Stimulated activated naive CD8-positive, alpha-beta T cell treated with anti-CD3 and anti-CD28 coated beads, Interleukin-15, Interleukin-2, amounts not matched to agents 100 ng/mL and 50 ng/mL, for 24 hours (primary cell): Measurements from ENCODE around the gene HOXC10.

Experiments used
- H3K27ac Mint-ChIP-seq: one replicate; pipeline ENCODE4 v1.8.0; 2021; ENCODE audit warnings: mild to moderate bottlenecking, mixed read lengths
- H3K27me3 Mint-ChIP-seq: one replicate; pipeline ENCODE4 v1.8.0; 2021; ENCODE audit warnings: mixed read lengths
- H3K36me3 Mint-ChIP-seq: one replicate; pipeline ENCODE4 v1.8.0; 2021; ENCODE audit warnings: low read depth, mixed read lengths
- H3K4me1 Mint-ChIP-seq: one replicate; pipeline ENCODE4 v1.8.0; 2021; ENCODE audit warnings: low read depth, mixed read lengths
- H3K4me3 Mint-ChIP-seq: one replicate; pipeline ENCODE4 v1.8.0; 2021; ENCODE audit warnings: mild to moderate bottlenecking, mixed read lengths
- H3K9me3 Mint-ChIP-seq: one replicate; pipeline ENCODE4 v1.8.0; 2021; ENCODE audit warnings: mixed read lengths

The HOXC10 gene

DNA sequence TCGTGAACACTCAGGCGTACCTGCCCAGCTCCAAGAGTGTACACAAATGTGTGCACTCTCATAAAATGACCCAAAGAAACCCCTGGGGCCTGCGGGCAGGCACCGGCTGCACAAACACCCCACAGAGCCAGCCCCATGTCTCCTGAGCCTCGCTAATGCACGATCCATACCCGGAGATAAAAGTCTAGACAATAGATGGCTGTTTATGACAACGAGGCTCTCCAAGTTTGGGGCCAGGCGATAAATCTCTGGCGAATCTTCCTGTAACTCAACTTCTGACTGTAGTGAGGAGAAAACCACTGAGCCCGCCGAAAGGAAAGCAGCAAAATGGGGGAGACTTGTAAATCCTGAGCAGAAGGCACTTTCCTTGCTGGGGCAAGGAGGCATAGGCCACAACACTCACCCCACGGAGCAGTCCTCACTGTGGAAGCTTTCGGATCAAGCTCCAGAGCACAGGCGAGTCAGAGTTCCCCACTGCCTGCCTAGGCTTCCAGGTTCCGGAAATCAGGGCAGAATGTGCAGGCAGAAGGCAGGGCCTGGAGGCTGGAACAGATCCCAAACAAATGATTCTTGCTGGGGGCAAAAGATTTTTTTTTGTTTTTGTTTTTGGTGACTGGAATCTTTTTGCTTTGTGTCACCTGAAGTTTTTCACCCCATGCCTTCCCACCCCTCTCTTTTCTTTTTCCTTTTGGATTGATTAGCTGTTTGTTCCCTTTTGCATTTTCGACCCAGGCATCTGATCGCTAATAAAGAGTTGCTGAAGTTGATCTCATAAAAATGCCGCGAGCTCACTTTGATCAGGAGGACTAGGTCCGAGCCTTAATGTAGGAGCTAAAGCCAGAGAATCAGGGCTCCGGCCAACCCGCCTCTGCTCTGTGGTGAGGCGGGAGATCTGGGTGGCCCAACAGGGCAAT is 16.5 kb upstream of the HOXC10 start:
- H3K4me3 Mint-ChIP-seq = no peak overlapping the region
- no peak overlapping the region for H3K27ac Mint-ChIP-seq
- H3K9me3 Mint-ChIP-seq = no peaks in the 10 kb centered on the region
- peaks cover 100% of the 10 kb centered on the region for H3K27me3 Mint-ChIP-seq
- H3K4me1 Mint-ChIP-seq = peaks cover 33% of the 10 kb centered on the region
- peaks cover 3% of the 10 kb centered on the region for H3K36me3 Mint-ChIP-seq

DNA sequence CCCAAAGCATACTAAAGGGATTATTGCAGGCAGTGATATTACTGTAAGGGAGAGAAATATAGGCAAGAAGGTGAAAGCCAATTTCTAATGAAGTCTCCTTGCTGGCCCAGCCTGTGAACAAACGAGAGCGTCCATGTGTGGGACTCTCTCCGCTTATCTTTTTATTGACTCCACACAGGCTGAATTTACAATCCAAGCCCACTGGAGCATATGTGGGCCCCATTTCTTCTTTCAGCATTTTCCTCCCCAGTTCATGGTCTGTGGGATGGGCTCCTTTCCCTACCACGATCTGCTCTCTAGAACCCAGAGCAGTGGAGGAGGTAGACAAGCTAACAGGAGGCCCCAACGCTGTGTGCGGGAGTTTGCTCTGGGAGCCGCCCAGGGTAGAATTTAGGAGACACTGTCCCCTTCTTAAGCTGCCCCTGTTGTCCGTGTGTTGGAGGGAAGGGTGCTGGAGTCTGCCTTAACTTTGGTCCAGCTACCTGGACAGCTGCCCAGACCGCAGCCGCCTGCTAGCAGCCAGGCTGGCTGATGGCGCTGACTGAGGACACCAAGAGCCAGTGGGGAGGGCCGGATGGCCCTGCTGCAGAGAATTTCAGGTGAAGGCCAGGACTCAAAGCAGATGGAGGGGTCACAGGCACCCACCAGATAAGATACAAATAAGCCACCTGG is 15.2 kb upstream of the HOXC10 start:
- Mint-ChIP-seq H3K9me3 (no peaks in the 10 kb centered on the region), H3K4me3 (no peak overlapping the region)

DNA sequence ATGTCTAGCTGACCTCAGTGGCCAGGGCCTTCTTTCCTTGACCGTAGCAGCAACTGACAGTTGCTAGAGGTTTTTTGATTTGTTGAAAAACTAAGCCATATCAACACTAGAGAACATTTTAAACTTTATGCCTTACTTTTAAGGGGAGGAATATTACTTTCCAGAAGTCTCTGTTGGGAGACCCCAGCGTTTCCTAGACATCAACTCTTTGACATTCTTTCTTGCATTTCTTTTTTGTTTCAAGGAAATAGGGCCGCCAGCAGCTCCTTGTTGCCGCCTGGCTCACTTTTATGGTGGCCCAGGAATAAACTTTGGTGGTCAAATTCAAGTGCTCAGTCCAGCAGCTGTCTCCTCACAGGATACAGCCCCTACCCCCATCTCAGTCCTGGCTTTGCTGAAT is 14.5 kb upstream of the HOXC10 start:
- H3K4me1 Mint-ChIP-seq = peaks cover 23% of the 10 kb centered on the region
- no peak overlapping the region for H3K4me3 Mint-ChIP-seq
- peaks cover 92% of the 10 kb centered on the region for H3K27me3 Mint-ChIP-seq
- H3K27ac Mint-ChIP-seq = no peak overlapping the region
- H3K36me3 Mint-ChIP-seq = peaks cover 4% of the 10 kb centered on the region
- no peaks in the 10 kb centered on the region for H3K9me3 Mint-ChIP-seq

More for the DNA sequence above, 15.2 kb upstream of the HOXC10 start:
- Mint-ChIP-seq H3K36me3 (peaks cover 3% of the 10 kb centered on the region), H3K4me1 (peaks cover 24% of the 10 kb centered on the region), H3K27me3 (peaks cover 94% of the 10 kb centered on the region), H3K27ac (no peak overlapping the region)

DNA sequence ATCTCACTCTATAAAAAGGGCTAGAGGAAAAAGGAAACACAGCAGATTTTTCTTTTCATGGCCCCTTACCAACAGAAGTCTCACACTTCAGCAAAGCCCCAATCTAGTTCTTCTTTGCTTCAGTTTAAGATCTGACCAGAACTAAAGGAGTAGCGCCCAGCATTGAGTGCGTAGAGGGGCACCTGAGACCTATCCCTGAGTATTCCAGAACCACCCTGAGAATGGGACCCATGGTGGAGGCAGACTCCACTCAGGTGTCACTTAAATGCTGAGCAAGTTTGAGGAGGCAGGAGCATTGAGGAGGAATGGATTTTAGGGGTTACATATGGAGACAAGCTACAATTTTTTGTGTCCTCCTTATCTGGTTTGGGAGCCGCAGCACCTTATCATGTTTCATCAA is 13.8 kb upstream of the HOXC10 start:
- Mint-ChIP-seq H3K27me3 (peaks cover 92% of the 10 kb centered on the region), H3K9me3 (no peaks in the 10 kb centered on the region), H3K4me1 (peaks cover 24% of the 10 kb centered on the region), H3K36me3 (peaks cover 9% of the 10 kb centered on the region), H3K27ac (no peak overlapping the region), H3K4me3 (no peak overlapping the region)

DNA sequence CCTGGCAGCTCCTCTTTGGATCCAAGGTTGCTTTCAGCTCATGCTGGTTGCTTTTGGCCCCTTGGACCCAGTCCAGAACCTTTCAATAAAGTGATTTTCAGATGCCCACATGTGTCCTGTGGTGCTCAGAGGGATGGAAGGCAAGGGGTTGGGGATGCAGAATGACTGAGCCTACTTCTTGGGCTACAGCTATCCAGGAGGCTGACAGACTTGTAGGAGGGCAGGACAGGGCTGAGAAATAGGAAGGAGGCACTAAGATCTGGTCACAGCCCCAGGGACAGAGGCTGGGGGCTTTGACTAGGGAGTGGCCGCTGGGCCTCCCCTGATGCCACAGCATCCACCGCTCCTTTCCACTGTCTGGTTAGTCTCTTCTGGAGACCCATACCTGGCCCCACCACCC is 13.3 kb upstream of the HOXC10 start:
- Mint-ChIP-seq H3K4me3 (no peak overlapping the region), H3K27ac (no peak overlapping the region), H3K27me3 (peaks cover 92% of the 10 kb centered on the region)

DNA sequence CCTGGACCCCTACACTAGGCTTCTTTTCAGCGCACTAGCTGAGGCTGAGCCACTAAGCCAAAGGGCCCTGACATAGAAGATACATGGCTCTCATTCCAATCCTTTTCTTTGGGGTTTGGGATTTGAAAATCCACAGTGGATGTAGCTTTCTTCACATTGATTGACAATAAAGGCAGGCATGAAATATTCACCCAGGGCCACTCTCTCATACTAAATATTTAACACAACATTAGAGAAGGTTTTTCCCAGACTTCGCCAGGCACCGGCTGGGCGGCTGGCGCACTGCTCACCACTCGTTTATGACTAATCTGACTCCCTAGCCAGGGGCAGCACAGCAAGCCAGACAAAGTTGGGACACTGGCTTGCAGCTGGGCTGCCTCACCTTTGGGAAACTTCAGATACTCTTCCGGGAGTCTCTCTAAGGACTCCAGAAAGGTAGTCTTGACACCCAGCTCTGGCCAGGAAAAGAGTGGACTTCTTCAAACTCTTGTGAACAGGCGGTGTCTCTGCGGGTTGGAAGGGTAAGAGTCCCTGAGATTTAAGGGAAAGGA is 12.7 kb upstream of the HOXC10 start:
- Mint-ChIP-seq H3K27ac (no peak overlapping the region), H3K9me3 (no peaks in the 10 kb centered on the region), H3K4me3 (no peak overlapping the region), H3K27me3 (peaks cover 92% of the 10 kb centered on the region), H3K36me3 (peaks cover 9% of the 10 kb centered on the region), H3K4me1 (peaks cover 18% of the 10 kb centered on the region)

More for the DNA sequence above, 13.3 kb upstream of the HOXC10 start:
- H3K9me3 Mint-ChIP-seq = no peaks in the 10 kb centered on the region
- peaks cover 18% of the 10 kb centered on the region for H3K4me1 Mint-ChIP-seq
- peaks cover 9% of the 10 kb centered on the region for H3K36me3 Mint-ChIP-seq

DNA sequence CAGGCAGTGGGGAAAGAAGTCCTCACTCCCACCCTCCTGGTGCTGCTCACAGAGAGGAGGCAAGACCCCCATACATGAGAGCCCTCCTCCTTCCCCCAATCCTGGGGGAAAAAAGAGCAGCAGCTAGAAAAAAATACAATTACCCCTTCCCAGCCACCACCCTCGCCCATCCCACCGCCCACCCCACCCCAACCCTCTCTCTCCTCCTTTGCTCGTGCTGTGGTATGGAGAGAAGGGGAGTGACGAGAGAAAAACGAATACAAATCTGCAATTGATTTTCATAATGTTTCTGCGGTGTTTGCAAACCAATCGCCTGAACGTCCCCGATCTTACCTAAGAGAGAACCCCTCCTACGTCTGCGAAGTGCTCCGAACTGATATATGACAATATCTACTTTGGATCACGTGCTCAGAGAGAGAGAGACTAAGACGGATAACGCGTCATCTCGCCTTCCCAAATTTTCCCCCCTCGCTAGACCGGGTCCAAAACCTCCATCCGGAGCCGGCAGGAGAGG is 12.2 kb upstream of the HOXC10 start, which contains the start of gene HOXC11:
Gene HOXC11, plus strand, starts transcription at position 405 of the 514 bp plus-strand sequence. CDS start 116 bp downstream, outside the sequence.
- Mint-ChIP-seq H3K27ac (peak within 1 kb of the TSS; percentile 70), H3K4me1 (peaks cover 18% of the 10 kb centered on the region), H3K9me3 (no peaks in the 10 kb centered on the region), H3K36me3 (peaks cover 9% of the 10 kb centered on the region), H3K27me3 (peaks cover 92% of the 10 kb centered on the region), H3K4me3 (peak within 1 kb of the TSS; percentile 48)

DNA sequence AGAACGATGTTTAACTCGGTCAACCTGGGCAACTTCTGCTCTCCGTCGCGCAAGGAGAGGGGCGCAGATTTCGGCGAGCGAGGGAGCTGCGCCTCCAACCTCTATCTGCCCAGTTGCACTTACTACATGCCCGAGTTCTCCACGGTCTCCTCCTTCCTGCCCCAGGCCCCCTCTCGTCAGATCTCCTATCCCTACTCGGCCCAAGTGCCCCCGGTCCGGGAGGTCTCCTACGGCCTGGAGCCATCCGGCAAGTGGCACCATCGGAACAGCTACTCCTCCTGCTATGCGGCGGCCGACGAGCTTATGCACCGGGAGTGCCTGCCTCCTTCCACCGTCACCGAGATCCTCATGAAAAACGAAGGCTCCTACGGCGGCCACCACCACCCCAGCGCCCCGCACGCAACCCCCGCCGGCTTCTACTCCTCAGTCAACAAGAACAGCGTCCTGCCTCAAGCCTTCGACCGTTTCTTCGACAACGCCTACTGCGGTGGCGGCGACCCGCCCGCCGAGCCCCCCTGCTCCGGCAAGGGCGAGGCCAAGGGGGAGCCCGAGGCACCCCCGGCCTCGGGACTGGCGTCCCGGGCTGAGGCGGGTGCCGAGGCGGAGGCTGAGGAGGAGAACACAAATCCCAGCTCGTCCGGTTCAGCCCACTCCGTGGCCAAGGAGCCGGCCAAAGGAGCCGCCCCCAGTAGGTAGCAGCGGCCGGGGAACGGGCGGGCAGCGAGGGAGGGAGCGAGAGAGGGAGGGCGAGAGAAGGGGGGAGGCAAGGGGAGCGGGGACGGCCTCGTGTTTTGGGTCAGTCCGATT is 11.5 kb upstream of the HOXC10 start:
- Mint-ChIP-seq H3K9me3 (no peaks in the 10 kb centered on the region), H3K4me3 (peak overlapping the region; percentile 48), H3K27ac (peak overlapping the region; percentile 70), H3K27me3 (peaks cover 92% of the 10 kb centered on the region), H3K4me1 (peaks cover 18% of the 10 kb centered on the region), H3K36me3 (peaks cover 9% of the 10 kb centered on the region)

DNA sequence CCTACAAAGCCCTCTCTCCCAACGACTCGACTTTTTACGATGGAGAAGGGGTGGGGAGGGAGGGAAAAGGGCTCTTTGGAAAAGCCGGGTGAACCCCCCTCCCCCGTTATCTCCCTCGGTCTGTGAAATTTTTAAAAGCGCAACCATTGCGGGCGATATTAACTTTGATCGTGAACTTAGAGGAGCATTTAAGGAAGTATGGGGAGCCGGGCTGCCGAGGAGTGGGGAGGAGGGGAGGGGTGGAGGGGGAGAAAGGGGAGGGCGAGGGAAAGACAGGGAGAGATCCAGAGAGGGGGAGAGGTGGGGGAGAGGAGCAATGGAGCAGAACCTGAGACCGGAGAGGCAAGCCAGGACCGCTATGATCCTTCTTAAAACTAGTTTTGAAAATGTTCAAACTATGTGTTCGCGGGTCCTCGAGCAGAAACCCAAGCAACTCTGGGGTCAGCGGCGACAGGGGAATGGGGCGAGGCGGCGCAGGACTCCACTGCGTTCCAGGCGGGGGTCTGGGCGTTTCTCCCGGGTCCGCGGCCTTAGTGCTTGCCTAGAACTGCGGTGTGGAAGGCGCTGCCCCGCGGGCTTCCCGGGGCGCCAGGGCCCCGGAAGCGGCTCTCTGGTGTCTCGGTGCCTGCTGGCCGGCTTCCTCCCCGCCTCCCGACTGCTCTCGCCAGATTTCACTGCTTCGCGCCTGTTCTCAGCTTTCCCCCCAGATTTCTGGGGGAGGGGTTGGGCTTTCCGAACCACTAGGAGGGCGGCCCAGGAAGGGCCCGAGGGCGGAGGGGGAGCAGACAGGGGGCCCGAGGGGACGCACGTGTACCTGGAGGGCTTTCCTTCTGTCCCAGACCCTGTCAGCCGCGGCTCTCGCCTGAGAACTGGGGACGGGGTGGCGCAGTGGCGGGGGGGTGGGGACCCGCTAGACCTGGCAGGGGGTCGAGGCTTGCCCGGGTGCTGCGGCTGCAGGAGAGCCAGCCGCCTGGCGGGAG is 10.6 kb upstream of the HOXC10 start, which contains the start of gene HOTAIR:
Gene HOTAIR, minus strand, starts transcription at position 871 of the 980 bp plus-strand sequence.
- Mint-ChIP-seq H3K9me3 (no peaks in the 10 kb centered on the region), H3K27ac (peak within 1 kb of the TSS; percentile 68), H3K4me1 (peaks cover 18% of the 10 kb centered on the region), H3K4me3 (peak within 1 kb of the TSS; percentile 48), H3K36me3 (peaks cover 9% of the 10 kb centered on the region), H3K27me3 (peaks cover 92% of the 10 kb centered on the region)

DNA sequence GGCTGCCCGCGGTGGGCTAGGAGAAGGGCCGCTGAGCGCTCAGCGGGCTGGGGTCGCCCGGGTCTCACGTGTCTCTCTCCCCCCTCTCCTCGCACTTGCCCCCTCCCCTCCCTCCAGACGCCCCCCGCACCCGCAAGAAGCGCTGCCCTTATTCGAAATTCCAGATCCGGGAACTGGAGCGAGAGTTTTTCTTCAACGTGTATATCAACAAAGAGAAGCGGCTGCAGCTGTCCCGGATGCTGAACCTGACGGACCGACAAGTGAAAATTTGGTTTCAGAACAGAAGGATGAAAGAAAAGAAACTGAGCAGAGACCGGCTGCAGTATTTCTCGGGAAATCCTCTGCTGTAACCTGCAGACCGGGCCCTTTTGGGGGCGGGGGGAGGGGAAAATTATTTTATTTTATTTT is 9.9 kb upstream of the HOXC10 start:
- no peaks in the 10 kb centered on the region for H3K9me3 Mint-ChIP-seq
- H3K27ac Mint-ChIP-seq = no peak overlapping the region
- H3K36me3 Mint-ChIP-seq = peaks cover 9% of the 10 kb centered on the region
- peak overlapping the region; percentile 48 for H3K4me3 Mint-ChIP-seq
- H3K4me1 Mint-ChIP-seq = peaks cover 18% of the 10 kb centered on the region
- peaks cover 92% of the 10 kb centered on the region for H3K27me3 Mint-ChIP-seq

DNA sequence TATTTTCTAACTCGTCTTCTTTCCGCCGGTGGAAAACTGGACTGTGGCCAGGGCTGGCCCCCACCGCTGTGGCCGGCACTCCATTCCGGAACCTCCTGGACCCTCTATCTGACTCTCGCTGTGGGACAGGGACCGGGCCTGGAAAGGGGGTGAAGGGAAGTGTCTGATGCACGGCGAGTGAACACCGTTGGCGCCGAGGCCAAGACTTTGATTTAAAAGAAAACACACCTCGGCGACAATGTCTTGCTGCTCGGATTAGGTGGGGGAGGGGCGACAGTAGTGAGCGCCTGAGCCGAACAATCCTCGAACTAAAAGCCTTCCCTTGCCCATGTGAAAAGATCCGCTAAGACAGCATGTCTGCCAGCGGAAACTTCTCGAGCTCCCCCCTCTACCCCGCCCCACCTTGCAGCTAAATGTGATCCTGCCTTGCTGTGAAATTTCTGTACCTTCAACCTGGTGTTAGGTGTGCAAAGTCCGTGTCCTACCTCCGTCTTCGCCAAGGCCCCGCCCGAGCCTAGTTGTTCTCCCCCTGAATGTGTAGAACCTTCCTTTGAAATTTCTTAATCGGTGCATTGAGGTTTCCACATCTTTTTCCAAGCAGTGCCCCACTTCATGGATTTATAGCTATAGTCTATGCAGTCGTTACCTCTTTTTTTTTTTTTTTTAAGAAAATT is 9.3 kb upstream of the HOXC10 start:
- Mint-ChIP-seq H3K4me3 (peak overlapping the region; percentile 48), H3K9me3 (no peaks in the 10 kb centered on the region), H3K27ac (peak overlapping the region; percentile 68), H3K27me3 (peaks cover 92% of the 10 kb centered on the region), H3K36me3 (peaks cover 9% of the 10 kb centered on the region), H3K4me1 (peaks cover 21% of the 10 kb centered on the region)

DNA sequence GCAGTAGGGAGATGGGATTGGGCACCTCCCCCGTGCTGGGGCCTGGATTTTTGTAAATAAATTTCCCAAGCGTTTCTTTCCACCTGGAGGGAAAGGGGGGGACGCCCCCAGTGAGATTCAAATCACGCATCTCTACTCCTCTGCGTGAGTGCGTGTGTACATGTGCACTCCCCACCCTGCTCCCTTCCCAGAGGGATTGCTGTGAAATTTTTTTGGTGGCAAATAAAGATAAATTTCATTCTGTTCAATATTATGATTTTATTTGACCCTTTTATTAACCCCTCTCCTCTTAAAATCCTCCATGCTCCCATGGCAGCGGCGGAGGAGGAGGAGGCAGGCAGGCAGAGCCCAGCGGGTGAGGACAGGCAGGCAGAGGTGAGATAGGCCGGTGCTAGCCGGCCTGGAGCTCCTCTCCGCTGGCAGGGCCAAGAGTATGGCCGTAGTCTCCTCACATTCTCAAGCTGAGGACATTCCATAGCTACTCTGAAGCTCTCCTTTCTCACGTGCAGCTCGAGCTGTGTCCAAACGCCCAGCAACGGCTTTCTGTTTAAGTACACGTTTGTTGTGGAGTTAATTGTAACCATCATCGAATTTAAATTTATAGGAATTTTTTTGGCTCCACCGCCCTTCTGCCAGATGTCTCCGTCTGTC is 8.6 kb upstream of the HOXC10 start:
- H3K4me1 Mint-ChIP-seq = peaks cover 21% of the 10 kb centered on the region
- no peaks in the 10 kb centered on the region for H3K9me3 Mint-ChIP-seq
- H3K36me3 Mint-ChIP-seq = peaks cover 9% of the 10 kb centered on the region
- H3K4me3 Mint-ChIP-seq = no peak overlapping the region
- peaks cover 92% of the 10 kb centered on the region for H3K27me3 Mint-ChIP-seq
- no peak overlapping the region for H3K27ac Mint-ChIP-seq
